GM18499 (cell line): ENCODE data around the gene EFCAB6.

ENCODE experiments used
- ATAC-seq: cut with Tn5 transposase; IDR thresholded peaks from one replicate; pipeline ENCODE4 v1.9.1; 2021; ENCODE audit warnings: moderate number of reproducible peaks; ENCODE audit not compliant: insufficient read depth, unreplicated experiment

Gene EFCAB6

GRCh38 chr22:43539572-43540528 lies 272.3 kb downstream of the EFCAB6 start:
- ATAC-seq = no peak

DNA sequence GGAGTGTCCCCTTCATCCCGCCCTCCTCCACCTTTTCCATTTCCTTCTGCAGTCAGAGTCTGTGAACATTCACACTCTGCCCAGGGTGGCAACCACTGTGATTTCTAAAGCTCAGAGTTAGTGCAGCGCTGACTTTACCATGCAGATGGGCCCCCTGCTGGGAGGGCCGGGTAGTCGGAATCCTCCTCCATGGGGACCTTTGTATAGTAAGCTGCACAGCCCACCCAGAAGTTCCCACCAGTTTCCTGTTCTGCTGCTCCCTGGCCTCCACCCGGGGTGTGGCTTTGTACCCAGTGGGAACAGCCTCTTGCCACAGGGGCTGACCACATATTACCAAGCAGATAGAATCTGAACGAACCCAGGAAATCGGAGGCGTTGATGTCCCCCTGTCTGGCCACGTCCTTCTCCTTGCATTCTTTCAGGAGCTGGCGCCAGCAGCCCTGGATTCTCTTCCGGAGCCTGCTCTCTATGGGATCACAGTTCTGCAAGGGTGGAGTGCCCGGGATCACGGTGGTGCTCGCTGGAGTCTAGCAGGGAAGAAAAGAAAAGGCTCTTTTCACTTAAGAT lies 275.0 kb downstream of the EFCAB6 start:
- ATAC-seq = no peak

DNA sequence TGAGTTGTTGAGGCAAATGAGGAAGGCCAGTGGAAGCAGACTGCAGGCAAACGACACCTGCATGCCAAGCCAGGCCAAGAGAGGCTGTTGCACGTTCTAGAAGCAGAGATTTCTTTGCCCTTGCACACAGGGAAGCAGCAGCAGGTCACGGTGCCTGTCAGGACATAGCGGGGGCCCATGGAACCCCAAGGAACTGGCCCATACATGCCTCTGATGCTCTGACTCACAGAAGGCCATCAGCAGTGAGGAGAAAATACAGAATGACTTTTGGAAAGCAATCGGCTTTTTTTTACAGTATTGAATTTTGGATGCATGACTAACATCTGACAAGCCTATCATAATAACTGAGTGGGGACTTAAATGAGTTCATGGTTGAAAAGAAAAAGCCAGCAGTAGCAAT lies 276.4 kb downstream of the EFCAB6 start:
- ATAC-seq = no peak

- ATAC-seq = no peak
Observed at GRCh38 chr22:43535336-43535735, 276.8 kb downstream of the EFCAB6 start.

DNA sequence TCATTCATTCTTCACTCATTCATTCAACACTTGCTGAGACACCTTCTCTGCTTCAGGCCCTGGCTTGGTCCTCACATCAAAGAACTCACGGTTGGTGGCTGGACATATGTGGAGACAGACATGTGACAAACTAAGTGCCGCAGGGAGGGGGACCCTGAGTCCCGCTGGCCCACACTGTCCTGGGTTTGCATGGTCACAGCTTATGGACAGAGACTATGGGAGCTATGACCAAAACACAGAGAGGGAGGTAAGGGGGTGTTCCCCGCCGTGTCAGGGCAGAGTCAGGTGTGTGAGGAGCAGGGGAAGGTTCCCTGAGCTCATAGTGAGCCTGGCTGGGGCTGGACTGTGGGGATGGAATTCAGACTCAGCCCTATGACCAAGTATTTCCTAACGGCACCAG lies 277.2 kb downstream of the EFCAB6 start:
- no peak for ATAC-seq

- ATAC-seq = no peak
Observed at GRCh38 chr22:43533656-43534428, 278.3 kb downstream of the EFCAB6 start.

DNA sequence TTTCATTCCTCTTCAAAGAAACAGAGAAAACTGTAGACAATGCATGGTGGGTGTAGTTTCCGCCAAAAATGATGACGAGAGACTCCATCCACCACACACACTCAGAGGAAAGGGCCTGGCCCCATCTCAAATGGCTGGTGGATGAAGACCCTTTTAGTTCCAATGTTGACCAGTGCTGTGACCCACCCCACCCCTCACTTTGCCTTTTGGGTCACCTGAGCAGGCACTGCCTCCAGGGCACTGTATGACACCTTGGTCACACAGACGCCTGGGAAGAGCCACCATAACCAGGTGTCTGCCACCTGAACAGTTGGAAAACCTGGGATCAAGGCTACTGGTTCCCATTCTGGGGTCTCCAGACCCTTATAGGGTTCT lies 279.0 kb downstream of the EFCAB6 start:
- ATAC-seq = no peak

DNA sequence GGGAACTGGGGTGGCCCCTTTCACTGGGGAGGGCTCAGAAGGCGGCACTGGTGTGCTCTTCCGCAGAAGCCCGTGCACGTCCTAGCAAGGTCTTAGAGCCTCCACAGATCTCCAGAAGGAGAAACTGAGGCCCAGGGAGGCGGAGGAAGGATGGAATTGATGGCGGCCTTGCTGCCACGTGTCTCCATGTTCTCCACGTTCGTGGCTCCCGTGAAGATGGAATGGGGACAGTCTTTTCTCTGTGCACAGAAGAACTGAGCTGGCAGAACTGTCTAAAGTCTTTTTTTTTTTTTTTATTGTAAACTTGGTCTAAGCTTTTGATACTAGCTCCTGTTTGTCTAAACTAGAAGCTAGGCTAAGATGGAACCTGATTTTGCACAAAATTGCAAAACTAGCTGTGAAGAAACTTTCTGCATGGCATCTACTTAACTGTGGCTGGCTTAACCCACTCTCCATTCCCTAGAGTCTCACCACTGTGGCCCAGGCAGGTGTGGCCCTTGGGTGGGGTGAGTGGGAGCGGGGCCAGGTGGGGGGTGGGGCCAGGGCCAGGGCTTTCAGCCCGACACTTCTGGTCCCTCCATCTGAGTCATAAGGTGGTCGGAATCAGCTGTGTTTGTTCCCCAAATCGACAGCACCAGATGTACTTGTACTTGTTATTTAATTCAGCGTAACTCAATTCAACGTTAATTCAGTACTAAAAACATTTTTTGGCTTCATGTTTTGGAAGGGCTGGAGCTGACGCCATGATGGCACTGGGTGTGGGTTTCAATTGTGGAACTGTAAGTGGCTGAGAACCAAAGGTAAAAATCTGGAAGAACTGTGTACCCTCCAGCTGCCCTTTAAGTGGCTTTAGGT lies 279.6 kb downstream of the EFCAB6 start:
- no peak for ATAC-seq

DNA sequence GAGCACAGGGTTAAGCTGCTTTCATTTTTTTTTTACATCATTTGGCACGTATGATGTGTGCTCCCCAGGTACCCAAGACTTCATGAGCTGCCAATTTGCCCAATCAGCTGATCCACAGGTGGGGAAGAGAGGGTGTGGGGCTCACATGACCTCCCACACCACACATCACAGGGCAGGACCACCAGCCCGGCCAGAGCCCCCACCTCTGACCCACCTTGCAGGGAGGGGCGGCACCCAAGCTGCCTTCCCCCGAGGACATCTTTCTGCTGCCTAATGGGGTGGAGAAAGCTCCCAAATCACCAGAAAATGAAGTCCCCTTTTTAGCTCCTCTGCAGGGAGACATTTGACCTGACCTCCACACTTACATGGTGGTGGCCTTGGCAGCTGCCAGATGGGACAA lies 280.5 kb downstream of the EFCAB6 start:
- no peak for ATAC-seq

GRCh38 chr22:43530349-43531201 lies 281.5 kb downstream of the EFCAB6 start:
- no peak for ATAC-seq

GRCh38 chr22:43529934-43530333 lies 282.2 kb downstream of the EFCAB6 start:
- ATAC-seq = no peak

- no peak for ATAC-seq
Observed at GRCh38 chr22:43529461-43529860, 282.6 kb downstream of the EFCAB6 start.

DNA sequence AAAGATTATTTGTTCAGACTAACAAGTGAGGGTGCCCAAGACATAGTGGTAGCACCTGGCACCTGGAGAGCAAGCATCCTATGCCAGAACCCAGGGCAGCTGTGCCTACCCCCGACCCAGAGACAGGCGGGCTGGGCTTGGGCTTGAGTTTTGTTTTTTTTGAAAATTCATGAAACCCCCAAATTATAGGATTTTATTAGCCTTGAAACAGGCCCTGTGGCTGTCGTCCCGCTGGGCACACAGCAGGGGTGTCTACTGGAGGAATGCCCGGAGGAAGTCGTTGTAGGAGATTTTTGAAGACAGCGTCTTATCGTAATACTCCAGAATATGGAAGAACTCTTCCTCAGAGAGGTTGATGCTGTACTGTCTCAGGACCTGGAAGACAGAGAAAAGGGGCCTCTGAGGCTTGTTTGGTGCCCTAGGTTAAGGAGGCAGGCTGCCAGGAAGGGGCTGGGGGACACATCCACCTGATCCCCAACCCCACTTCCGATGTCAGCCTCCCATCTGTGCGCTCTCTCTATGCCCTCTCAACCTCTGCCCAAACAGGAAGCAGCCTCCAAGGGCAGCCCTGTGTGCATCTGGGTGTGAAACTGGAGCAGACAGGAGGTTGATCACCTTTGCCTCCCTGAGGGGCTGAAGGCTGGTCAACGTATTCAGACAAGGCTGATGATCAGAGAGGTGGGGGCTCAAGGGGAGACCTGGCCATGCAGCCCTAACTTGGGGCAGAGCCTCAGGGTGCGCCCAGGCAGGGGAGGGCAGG lies 283.3 kb downstream of the EFCAB6 start:
- no peak for ATAC-seq

DNA sequence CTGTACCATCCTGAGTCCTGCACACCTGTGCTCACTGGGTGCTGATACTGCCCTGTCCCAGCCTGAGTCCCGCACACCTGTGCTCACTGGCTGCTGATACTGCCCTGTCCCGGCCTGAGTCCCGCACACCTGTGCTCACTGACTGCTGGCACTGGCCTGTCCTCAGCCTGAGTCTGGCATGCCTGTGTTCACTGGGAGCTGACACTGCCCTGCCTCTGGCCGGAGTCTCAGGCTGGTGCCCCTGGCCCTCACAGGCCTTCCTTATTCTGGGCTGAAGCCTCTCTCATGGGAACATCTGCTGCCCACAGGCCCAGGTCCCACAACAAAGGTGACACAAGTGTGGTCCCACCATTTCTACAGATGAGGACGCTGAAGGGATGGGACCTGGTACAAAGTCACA lies 285.2 kb downstream of the EFCAB6 start:
- ATAC-seq = no peak

GRCh38 chr22:43526117-43526655 lies 285.9 kb downstream of the EFCAB6 start:
- ATAC-seq = no peak

GRCh38 chr22:43521716-43522115 lies 290.4 kb downstream of the EFCAB6 start:
- ATAC-seq = no peak

DNA sequence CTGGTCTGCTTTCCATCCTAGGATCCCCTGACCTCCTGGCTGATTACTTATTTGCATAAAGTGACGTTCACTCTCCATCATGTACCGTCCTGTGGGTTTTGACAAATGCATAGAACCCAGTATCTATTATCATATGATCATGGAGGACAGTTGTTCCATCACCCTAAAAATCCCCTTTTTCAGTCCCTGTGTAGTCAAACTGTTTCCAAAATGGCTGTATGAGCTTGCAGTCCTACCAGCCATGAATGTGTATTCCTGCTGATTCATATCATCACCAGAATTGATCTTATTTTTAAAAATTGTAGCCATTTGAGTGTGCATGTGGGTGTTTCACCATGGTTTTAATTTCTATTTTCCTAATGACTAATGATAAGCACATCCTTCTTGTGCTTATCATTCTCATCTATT lies 291.5 kb downstream of the EFCAB6 start:
- ATAC-seq = no peak

DNA sequence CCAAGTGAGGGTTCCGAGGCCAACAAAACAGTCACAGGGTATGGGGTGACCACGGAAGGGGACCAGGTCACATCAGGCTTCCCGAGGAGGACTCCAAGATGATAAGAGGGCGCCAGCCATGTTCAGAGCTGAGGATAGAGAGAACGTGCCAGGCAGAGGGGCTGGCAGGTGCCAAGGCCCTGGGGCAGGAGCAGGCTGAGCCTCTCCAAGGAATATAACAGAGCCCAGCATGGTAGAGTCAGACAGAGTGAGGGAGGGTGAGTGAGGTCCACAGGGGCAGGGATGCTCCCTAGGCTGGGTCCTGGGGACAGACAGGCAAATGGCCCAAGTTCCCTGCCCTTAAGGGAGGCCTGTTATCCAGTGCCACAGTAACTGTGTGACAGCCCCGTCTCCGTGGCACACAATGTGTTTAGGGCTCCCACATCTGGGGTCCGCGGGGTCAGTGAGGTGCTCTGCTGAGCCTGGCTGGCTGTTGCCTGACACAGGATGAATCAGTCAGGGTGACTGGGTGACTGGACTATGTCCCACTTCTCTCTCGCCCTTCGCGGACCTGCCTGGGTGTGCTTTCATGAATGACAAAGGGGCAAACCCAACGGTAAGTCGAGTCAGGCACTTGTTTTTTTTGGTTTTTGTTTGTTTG lies 295.0 kb downstream of the EFCAB6 start:
- ATAC-seq = no peak
